DMS153 treated with DMSO at 0.1 percent for 48 hours (cell line): Measurements from ENCODE around the gene ASMTL.

Experiments used
- DNase-seq: peaks from one replicate; lab custom pipeline; 2025; ENCODE audit not compliant: unreplicated experiment; lab: John Stamatoyannopoulos, UW

Gene ASMTL

DNA sequence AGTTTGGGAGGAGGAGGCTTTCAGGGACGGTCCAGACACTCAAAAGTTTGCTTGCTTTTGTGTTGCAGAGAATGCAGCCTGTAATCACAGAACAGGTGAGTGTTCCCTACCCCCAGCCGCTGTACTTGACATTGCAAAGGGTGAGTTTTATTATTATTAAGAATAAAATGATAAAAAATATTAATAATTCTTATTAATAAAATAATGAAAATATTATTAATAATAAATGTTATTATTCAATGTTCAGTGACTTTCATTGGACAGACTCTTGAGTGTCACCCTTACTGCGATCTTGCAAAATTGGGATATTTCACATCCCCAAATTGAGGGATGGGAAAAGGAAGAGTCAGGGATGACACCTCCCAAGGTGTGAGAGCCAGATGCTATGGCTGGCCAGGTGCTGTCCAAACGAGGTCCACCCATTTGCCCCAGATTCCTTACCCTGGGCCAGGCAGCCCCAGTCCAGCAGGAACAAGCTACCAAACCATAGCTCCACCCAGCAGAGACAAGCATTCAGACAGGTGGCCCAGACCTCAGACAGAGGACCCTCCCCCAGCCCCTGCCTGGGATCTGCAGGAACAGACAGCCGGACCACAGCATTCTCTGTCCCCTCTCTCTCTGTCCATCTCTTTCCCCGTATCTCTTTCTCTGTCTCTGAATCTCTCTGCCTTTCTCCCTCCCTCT, 93.8 kb downstream of the ASMTL start:
- DNase-seq: no peak

DNA sequence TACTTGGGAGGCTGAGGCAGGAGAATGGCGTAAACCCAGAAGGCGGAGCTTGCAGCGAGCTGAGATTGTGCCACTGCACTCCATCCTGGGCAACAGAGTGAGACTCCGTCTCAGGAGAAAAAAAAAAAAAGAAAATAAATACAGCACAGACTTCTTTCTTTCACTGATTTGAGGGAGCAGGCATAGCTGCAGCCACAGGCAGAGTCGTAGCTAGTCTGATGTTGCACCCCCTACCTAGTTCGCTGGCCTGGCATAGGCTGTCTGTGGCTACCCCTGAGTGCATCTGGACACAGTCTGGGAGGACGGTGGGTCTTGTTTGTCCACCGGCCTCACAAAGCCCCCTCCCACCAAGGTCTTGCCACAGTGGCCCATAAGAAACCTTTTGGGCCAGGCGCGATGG, 94.7 kb downstream of the ASMTL start:
- no peak for DNase-seq

DNA sequence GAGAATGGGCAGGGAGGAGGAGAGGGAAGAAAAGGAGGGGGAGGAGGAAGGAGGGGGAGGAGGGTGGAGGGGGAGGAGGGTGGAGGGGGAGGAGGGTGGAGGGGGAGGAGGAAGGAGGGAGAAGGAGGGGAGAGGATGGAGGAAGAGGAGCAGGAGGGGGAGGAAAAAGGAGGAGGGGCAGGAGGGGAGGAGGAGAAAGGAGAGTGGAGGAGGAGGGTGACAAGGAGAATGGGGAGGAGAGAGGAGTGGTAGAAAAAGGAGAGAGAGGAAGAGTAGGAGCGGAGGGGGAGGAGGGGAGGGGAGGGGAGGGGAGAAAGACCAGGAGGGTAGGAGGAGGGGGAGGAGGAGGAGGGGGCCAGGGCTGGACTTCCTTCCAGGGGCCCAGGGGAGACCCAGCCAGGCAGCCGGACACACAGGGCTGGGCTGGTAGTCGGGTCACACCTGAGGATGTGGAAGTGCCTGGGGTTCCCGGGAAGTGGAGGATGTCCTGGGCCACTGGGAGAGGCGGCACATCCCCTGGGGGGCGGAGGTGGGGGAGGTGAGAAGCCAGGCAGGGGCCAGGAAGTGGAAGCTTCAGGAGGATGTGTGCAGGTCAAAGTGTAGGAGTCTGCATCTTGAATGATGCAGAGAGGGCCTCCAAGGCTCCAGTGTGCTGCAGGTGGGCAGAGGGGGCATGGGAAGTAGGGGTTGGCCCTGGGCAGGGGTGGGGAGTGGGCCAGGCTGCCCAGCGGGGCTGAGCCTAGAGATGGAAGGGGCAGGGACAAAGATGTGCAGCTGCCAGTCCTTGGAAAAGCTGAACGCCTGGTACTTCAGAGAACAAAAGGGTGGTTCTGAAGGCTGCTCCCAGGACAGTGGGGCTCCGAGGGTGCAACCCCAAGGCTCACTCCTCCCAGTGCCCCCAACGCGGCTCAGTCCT, 97.3 kb downstream of the ASMTL start:
- DNase-seq: no peak

DNA sequence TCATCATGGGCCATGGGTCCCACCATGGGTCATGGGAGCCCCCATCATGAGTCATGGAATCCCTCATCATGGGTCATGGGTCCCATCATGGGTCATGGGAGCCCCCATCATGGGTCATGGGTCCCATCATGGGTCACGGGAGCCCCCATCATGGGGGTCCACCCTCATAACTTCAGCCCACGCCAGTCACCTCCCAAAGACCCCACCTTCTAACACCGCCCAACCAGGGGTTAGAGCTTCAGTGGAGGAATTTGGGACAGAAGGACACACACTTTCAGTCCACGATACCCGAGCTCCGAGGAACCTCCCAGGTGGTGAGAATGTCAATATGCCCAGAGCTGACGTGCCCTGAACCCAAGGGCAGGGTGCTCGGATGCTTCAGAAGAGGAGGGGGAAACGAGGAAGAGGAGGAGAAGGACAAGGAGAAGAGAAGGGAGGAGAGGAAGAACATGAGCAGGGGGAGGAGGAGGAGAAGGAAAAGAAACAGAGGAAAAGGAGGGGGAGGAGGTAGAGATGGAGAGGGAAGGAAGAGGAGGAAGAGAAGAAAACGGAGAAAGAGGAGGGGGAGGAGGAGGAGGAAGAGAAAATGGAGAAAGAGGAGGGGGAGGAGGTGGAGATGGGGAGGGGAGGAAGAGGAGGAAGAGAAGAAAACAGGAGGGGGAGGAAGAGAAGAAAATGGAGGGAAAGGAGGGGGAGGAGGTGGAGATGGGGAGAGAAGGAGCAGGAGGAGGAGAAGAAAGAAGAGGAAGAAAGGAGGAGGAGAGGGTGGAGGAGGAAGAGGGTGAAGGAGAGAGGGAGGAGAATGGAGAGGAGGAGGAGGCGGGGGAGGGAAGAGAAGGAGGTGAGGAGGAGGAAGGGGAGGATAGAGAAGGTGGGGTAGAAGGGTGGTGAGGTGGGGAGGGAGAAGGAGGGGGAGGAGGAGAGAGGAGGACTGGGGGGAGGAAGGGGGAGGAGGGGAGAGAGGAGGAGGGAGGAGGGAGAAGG, 98.4 kb downstream of the ASMTL start:
- DNase-seq: no peak
